ENCODE data around the gene FGL2.

The FGL2 gene

GRCh38 chr7:77199013-77199966 is at the start of gene FGL2:
Gene FGL2 (minus strand): TSS chr7:77199819. CDS start chr7:77199793, 26 bp downstream.
- Histone ChIP-seq H3K9ac (ENCODE audit: insufficient read length) (no peak within 1 kb of the TSS), H3K27ac (no peak within 1 kb of the TSS), H3K9me3 (ENCODE audit: low read depth, low read length) (no peaks in the 10 kb centered on the region), H3K36me3 (ENCODE audit: insufficient read depth, low read length) (no peaks in the 10 kb centered on the region), H3K4me3 (peak within 1 kb of the TSS; percentile 53)
- DNase-seq (ENCODE audit: low read depth, low spot score), result no peak
- TF ChIP-seq POLR2AphosphoS5 (IDR thresholded peaks at IDR 0.05; ENCODE audit: borderline replicate concordance, low read depth, low read length) (no peak), EZH2 (IDR thresholded peaks at IDR 0.05) (no peak), FOXP2 (optimal IDR thresholded peaks at IDR 0.05; ENCODE audit: control extremely low read depth, extremely low read length, insufficient read depth) (no peak)

GRCh38 chr7:77248154-77248553 is 48.5 kb upstream of the FGL2 start:
- no peak for DNase-seq (ENCODE audit: low read depth, low spot score)
- no peak overlapping the region for H3K27ac ChIP-seq

GRCh38 chr7:77247206-77247850 is 47.7 kb upstream of the FGL2 start:
- TF ChIP-seq POLR2AphosphoS5 (IDR thresholded peaks at IDR 0.05; ENCODE audit: borderline replicate concordance, low read depth, low read length) (no peak), FOXP2 (optimal IDR thresholded peaks at IDR 0.05; ENCODE audit: control extremely low read depth, extremely low read length, insufficient read depth) (no peak), EZH2 (IDR thresholded peaks at IDR 0.05) (no peak)
- H3K4me3 ChIP-seq, result no peak overlapping the region

More at GRCh38 chr7:77248154-77248553, 48.5 kb upstream of the FGL2 start:
- no peak overlapping the region for H3K4me3 ChIP-seq
- no peak overlapping the region for H3K9ac ChIP-seq (ENCODE audit: insufficient read length)
- H3K9me3 ChIP-seq (ENCODE audit: low read depth, low read length), result no peaks in the 10 kb centered on the region
- H3K36me3 ChIP-seq (ENCODE audit: insufficient read depth, low read length), result no peaks in the 10 kb centered on the region
- TF ChIP-seq EZH2 (IDR thresholded peaks at IDR 0.05) (no peak), POLR2AphosphoS5 (IDR thresholded peaks at IDR 0.05; ENCODE audit: borderline replicate concordance, low read depth, low read length) (no peak), FOXP2 (optimal IDR thresholded peaks at IDR 0.05; ENCODE audit: control extremely low read depth, extremely low read length, insufficient read depth) (no peak)

GRCh38 chr7:77246026-77246640 is 46.5 kb upstream of the FGL2 start:
- DNase-seq (ENCODE audit: low read depth, low spot score), result no peak
- Histone ChIP-seq H3K9ac (ENCODE audit: insufficient read length) (no peak overlapping the region), H3K27ac (no peak overlapping the region), H3K4me3 (no peak overlapping the region), H3K36me3 (ENCODE audit: insufficient read depth, low read length) (no peaks in the 10 kb centered on the region), H3K9me3 (ENCODE audit: low read depth, low read length) (no peaks in the 10 kb centered on the region)
- TF ChIP-seq FOXP2 (optimal IDR thresholded peaks at IDR 0.05; ENCODE audit: control extremely low read depth, extremely low read length, insufficient read depth) (no peak), POLR2AphosphoS5 (IDR thresholded peaks at IDR 0.05; ENCODE audit: borderline replicate concordance, low read depth, low read length) (no peak)

More at GRCh38 chr7:77247206-77247850, 47.7 kb upstream of the FGL2 start:
- DNase-seq (ENCODE audit: low read depth, low spot score), result peak; percentile 56
- Histone ChIP-seq H3K27ac (no peak overlapping the region), H3K9me3 (ENCODE audit: low read depth, low read length) (no peaks in the 10 kb centered on the region), H3K9ac (ENCODE audit: insufficient read length) (no peak overlapping the region), H3K36me3 (ENCODE audit: insufficient read depth, low read length) (no peaks in the 10 kb centered on the region)

- Histone ChIP-seq H3K9me3 (ENCODE audit: low read depth, low read length) (no peaks in the 10 kb centered on the region), H3K9ac (ENCODE audit: insufficient read length) (no peak overlapping the region), H3K36me3 (ENCODE audit: insufficient read depth, low read length) (no peaks in the 10 kb centered on the region), H3K4me3 (no peak overlapping the region), H3K27ac (no peak overlapping the region)
- no peak for DNase-seq (ENCODE audit: low read depth, low spot score)
- TF ChIP-seq POLR2AphosphoS5 (IDR thresholded peaks at IDR 0.05; ENCODE audit: borderline replicate concordance, low read depth, low read length) (no peak), FOXP2 (optimal IDR thresholded peaks at IDR 0.05; ENCODE audit: control extremely low read depth, extremely low read length, insufficient read depth) (no peak), EZH2 (IDR thresholded peaks at IDR 0.05) (no peak)
Measured at GRCh38 chr7:77245015-77245755, 45.6 kb upstream of the FGL2 start.

- DNase-seq (ENCODE audit: low read depth, low spot score), result no peak
- Histone ChIP-seq H3K9ac (ENCODE audit: insufficient read length) (no peak overlapping the region), H3K4me3 (no peak overlapping the region), H3K27ac (no peak overlapping the region), H3K36me3 (ENCODE audit: insufficient read depth, low read length) (no peaks in the 10 kb centered on the region), H3K9me3 (ENCODE audit: low read depth, low read length) (no peaks in the 10 kb centered on the region)
- TF ChIP-seq POLR2AphosphoS5 (IDR thresholded peaks at IDR 0.05; ENCODE audit: borderline replicate concordance, low read depth, low read length) (no peak), FOXP2 (optimal IDR thresholded peaks at IDR 0.05; ENCODE audit: control extremely low read depth, extremely low read length, insufficient read depth) (no peak), EZH2 (IDR thresholded peaks at IDR 0.05) (no peak)
Measured at GRCh38 chr7:77244222-77244934, 44.8 kb upstream of the FGL2 start.

- TF ChIP-seq POLR2AphosphoS5 (IDR thresholded peaks at IDR 0.05; ENCODE audit: borderline replicate concordance, low read depth, low read length) (no peak), FOXP2 (optimal IDR thresholded peaks at IDR 0.05; ENCODE audit: control extremely low read depth, extremely low read length, insufficient read depth) (no peak), EZH2 (IDR thresholded peaks at IDR 0.05) (no peak)
- Histone ChIP-seq H3K36me3 (ENCODE audit: insufficient read depth, low read length) (no peaks in the 10 kb centered on the region), H3K4me3 (no peak overlapping the region), H3K9ac (ENCODE audit: insufficient read length) (no peak overlapping the region), H3K9me3 (ENCODE audit: low read depth, low read length) (no peaks in the 10 kb centered on the region), H3K27ac (no peak overlapping the region)
- DNase-seq (ENCODE audit: low read depth, low spot score), result no peak
Measured at GRCh38 chr7:77242554-77242953, 42.9 kb upstream of the FGL2 start.
